CD4-positive, alpha-beta memory T cell (primary cell): Measurements from ENCODE around the gene SPAG5. TPM values are rescaled to one million over a fixed set of nuclear protein-coding genes. Genes with fewer than 3 reads are reported as not detected.

Experiments
- CTCF ChIA-PET: fragments of 350-600 bp; sonication (Branson Sonifier 250); formaldehyde crosslinking; loops from one replicate; lab custom pipeline; 2021; ENCODE audit warnings: inconsistent platforms; ENCODE audit not compliant: partially characterized antibody; lab: Charles Lee
- POLR2A ChIA-PET: fragments of 350-600 bp; sonication (Branson Sonifier 250); formaldehyde crosslinking; loops from one replicate; lab custom pipeline; 2021; ENCODE audit not compliant: partially characterized antibody; lab: Charles Lee
- DNase-seq, 5 donors: peaks; one replicate each; pipeline versions ENCODE4 v3.0.0 to v3.0.0-alpha.2; 2020 to 2022; ENCODE audit warnings: mixed read lengths in 1 of 5
- H3K27ac ChIP-seq: one replicate; pipeline ENCODE4 v1.7.0; 2013; ENCODE audit warnings: low read depth, low read length
- H3K27me3 ChIP-seq: 2 replicates; pipeline ENCODE4 v1.7.0; 2013; ENCODE audit warnings: mild to moderate bottlenecking, low read length, moderate library complexity; ENCODE audit not compliant: insufficient read depth
- H3K36me3 ChIP-seq: 2 replicates; pipeline ENCODE4 v1.7.0; 2013; ENCODE audit warnings: mild to moderate bottlenecking, low read length, moderate library complexity; ENCODE audit not compliant: insufficient read depth
- H3K4me1 ChIP-seq: 2 replicates; pipeline ENCODE4 v1.7.0; 2013; ENCODE audit warnings: mild to moderate bottlenecking, low read length, moderate library complexity; ENCODE audit not compliant: insufficient read depth
- H3K4me3 ChIP-seq, 2 donors: one replicate each; pipeline ENCODE4 v1.7.0; 2013; ENCODE audit warnings: low read length in 2 of 2, mild to moderate bottlenecking in 1 of 2
- H3K9me3 ChIP-seq, 2 donors: one replicate each; pipeline ENCODE4 v1.7.0; 2013; ENCODE audit warnings: low read length in 2 of 2, control low read depth in 1 of 2; ENCODE audit not compliant: control insufficient read depth in 1 of 2
- H3K27ac Mint-ChIP-seq, 7 donors: one replicate each; pipeline ENCODE4 v1.8.0; 2020 to 2021; ENCODE audit warnings: mixed read lengths in 7 of 7, mild to moderate bottlenecking in 6 of 7, inconsistent platforms in 3 of 7, moderate library complexity in 3 of 7
- H3K27me3 Mint-ChIP-seq, 2 donors: one replicate each; pipeline ENCODE4 v1.8.0; 2020 to 2021; ENCODE audit warnings: mixed read lengths in 2 of 2
- H3K36me3 Mint-ChIP-seq, 2 donors: one replicate each; pipeline ENCODE4 v1.8.0; 2020 to 2021; ENCODE audit warnings: mixed read lengths in 2 of 2, inconsistent platforms in 1 of 2, mild to moderate bottlenecking in 1 of 2
- H3K4me1 Mint-ChIP-seq, 4 donors: one replicate each; pipeline ENCODE4 v1.8.0; 2020 to 2021; ENCODE audit warnings: mixed read lengths in 4 of 4, mild to moderate bottlenecking in 1 of 4
- H3K4me3 Mint-ChIP-seq, 8 donors: one replicate each; pipeline ENCODE4 v1.8.0; 2020 to 2021; ENCODE audit warnings: mixed read lengths in 8 of 8, mild to moderate bottlenecking in 7 of 8, moderate library complexity in 6 of 8, inconsistent platforms in 3 of 8
- H3K9me3 Mint-ChIP-seq, 8 donors: one replicate each; pipeline ENCODE4 v1.8.0; 2020 to 2021; ENCODE audit warnings: mixed read lengths in 8 of 8, mild to moderate bottlenecking in 5 of 8, inconsistent platforms in 3 of 8, moderate library complexity in 1 of 8
- intact Hi-C: fragments of 100-400 bp; cut with micrococcal nuclease; formaldehyde crosslinking; loops from one replicate; pipeline ENCODE4 v1.15.1; 2023
- polyA plus RNA-seq, 2 donors: library from polyadenylated mRNA; unstranded; fragments of 300-500 nt; fragmentation: Illumina TruSeq; gene quantifications; one replicate each; pipeline ENCODE4 v1.2.3, GENCODE V29; 2021
- total RNA-seq, 2 experiments: library from RNA; stranded (reverse); gene quantifications; one replicate each; pipeline ENCODE4 v1.2.3, GENCODE V29; 2021

The SPAG5 gene
- total and polyA plus RNA-seq, 4 experiments from 2014 or later = 1.4 to 10.2 (median 9.2) TPM; not detected in 1

DNA sequence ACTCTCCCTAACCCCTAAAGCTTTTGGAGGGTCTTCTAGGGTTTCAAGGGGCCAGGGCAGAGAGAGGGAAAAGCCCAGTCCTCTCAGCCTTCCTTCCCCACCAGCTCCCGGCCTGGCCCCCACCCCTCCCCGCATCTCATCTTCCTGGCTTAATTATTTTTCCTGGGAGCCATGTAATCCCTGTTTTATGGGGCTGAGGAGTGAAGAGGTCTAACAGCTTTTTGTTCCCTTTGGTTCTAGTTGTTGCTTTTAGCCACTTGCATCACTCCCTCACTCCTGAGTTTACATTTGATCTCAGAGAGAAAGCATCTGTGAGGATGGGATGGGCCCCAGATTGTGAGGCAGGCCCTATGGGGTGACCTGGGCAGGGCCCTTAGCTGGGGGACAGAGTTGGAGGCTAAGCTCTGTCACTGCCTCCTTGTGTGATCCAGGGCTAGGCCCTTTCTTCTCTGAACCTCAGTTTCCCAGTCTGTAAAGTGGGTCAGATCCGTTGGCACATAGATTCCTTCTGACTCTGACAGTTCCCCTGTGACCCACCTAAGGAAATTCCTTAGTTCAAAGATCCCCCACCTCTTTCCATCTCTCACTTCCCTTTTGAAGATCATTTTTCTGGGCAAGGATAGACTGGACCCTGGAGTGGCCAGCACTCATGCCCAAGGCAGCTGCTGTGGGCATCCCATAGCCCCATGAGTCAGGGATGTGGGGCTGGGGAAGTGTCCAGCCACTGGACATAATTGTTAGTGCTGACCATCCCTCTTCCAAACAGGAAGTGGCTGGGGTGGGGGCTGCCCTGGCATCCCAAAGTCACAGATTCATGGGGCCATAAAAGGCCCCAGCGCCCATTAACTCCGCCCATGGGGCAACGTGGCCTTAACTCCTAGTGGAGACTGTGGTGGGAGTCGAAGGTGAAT is 66.5 kb downstream of the SPAG5 start:
- intact Hi-C loops = no loop called here
- Histone ChIP-seq H3K4me3 (no peak overlapping the region), H3K36me3 (no peaks in the 10 kb centered on the region), H3K27me3 (no peaks in the 10 kb centered on the region), H3K27ac (no peak overlapping the region), H3K9me3 (no peaks in the 10 kb centered on the region), H3K4me1 (no peaks in the 10 kb centered on the region)
- ChIA-PET POLR2A (no interaction called here), CTCF (no interaction called here)
- Mint-ChIP-seq H3K27me3 (peaks cover 1 to 3% of the 10 kb centered on the region in 2 donors), H3K4me1 (no peaks in the 10 kb centered on the region), H3K27ac (no peak overlapping the region), H3K4me3 (no peak overlapping the region), H3K9me3 (no peaks in the 10 kb centered on the region), H3K36me3 (no peaks in the 10 kb centered on the region)
- no peak for DNase-seq

DNA sequence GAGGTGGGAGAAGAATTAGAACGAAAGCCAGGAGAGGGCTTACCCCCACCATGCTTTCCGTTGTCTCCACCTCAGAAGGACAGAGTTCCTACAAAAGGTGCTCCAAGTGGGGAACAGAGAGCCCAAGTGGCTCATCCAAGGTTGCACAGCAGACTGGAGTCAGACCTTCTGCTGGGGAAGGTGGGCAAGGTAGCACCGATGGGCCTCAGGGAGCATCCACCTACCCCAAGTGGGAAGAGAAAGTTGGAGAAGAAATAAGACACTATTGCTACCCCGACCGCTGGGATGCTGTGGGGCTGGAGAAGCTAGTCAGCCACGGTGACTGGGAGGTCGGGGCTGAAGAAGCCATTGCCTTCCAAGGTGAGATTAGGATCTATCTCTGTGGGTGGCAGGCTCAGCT is 67.9 kb downstream of the SPAG5 start:
- H3K4me3 ChIP-seq = no peak overlapping the region
- intact Hi-C loops = no loop called here
- Mint-ChIP-seq H3K4me1 (no peaks in the 10 kb centered on the region), H3K4me3 (no peak overlapping the region), H3K9me3 (no peaks in the 10 kb centered on the region), H3K27me3 (peaks cover 1 to 3% of the 10 kb centered on the region in 2 donors), H3K27ac (no peak overlapping the region), H3K36me3 (no peaks in the 10 kb centered on the region)
- no peaks in the 10 kb centered on the region for H3K4me1 ChIP-seq
- DNase-seq = no peak
- H3K9me3 ChIP-seq = no peaks in the 10 kb centered on the region
- no peaks in the 10 kb centered on the region for H3K36me3 ChIP-seq
- no peaks in the 10 kb centered on the region for H3K27me3 ChIP-seq
- H3K27ac ChIP-seq = no peak overlapping the region
- CTCF ChIA-PET = no interaction called here
- POLR2A ChIA-PET = no interaction called here

DNA sequence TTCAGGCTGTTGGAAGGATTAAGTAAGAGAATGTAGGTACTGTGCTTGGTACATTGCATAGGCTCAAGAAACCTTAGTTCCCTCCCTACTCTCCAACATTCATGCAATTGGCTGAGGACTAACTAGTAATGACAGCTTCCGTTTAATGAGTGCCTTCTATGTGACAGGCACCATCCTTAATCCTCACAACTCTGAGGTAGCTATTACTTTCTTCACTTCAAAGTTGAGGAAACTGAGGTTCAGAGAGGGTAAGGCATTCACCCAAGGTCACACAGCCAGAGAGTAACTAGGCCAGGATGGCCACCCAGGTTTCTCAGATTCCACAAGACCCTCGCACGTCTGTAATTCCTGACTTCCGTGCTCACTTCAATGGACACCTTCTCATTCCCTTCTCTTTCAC is 68.6 kb downstream of the SPAG5 start:
- no peak for DNase-seq
- H3K27me3 ChIP-seq = no peaks in the 10 kb centered on the region
- H3K9me3 ChIP-seq = no peaks in the 10 kb centered on the region
- H3K36me3 ChIP-seq = no peaks in the 10 kb centered on the region
- no peaks in the 10 kb centered on the region for H3K36me3 Mint-ChIP-seq
- no peak overlapping the region for H3K27ac Mint-ChIP-seq
- POLR2A ChIA-PET = no interaction called here
- H3K4me1 ChIP-seq = no peaks in the 10 kb centered on the region
- no peak overlapping the region for H3K4me3 Mint-ChIP-seq
- H3K4me1 Mint-ChIP-seq = no peaks in the 10 kb centered on the region
- intact Hi-C loops = no loop called here
- H3K4me3 ChIP-seq = no peak overlapping the region
- H3K9me3 Mint-ChIP-seq = no peaks in the 10 kb centered on the region
- no peak overlapping the region for H3K27ac ChIP-seq
- H3K27me3 Mint-ChIP-seq = peaks cover 1 to 3% of the 10 kb centered on the region in 2 donors
- CTCF ChIA-PET = no interaction called here

DNA sequence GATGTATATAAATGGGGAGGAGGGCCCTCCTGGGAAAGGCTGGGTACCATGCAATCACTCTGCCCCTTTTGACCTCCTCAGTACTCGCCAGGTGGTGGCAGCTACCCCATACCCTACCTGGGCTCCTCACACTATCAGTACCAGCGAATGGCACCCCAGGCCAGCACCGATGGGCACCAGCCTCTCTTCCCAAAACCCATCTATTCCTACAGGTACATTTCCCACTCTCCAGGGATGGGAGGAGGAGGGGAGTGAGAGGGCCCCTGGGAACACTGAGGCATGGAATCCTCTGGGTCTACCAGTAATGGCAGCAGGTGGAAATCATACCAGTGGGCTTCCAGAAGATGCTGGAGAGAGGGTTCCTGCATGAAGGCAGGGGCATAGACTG is 69.8 kb downstream of the SPAG5 start:
- H3K36me3 ChIP-seq = no peaks in the 10 kb centered on the region
- Mint-ChIP-seq H3K9me3 (no peaks in the 10 kb centered on the region), H3K27me3 (peaks cover 1 to 3% of the 10 kb centered on the region in 2 donors), H3K4me1 (no peaks in the 10 kb centered on the region), H3K36me3 (no peaks in the 10 kb centered on the region), H3K4me3 (no peak overlapping the region), H3K27ac (no peak overlapping the region)
- H3K9me3 ChIP-seq = no peaks in the 10 kb centered on the region
- H3K4me1 ChIP-seq = no peaks in the 10 kb centered on the region
- ChIA-PET POLR2A (no interaction called here), CTCF (no interaction called here)
- no peaks in the 10 kb centered on the region for H3K27me3 ChIP-seq
- H3K4me3 ChIP-seq = no peak overlapping the region
- intact Hi-C loops = no loop called here
- DNase-seq = no peak
- no peak overlapping the region for H3K27ac ChIP-seq

GRCh38 chr17:28528327-28529012 is 70.4 kb downstream of the SPAG5 start:
- Mint-ChIP-seq H3K27ac (no peak overlapping the region), H3K27me3 (peaks cover 1 to 2% of the 10 kb centered on the region in 2 donors)
- intact Hi-C loops = no loop called here

DNA sequence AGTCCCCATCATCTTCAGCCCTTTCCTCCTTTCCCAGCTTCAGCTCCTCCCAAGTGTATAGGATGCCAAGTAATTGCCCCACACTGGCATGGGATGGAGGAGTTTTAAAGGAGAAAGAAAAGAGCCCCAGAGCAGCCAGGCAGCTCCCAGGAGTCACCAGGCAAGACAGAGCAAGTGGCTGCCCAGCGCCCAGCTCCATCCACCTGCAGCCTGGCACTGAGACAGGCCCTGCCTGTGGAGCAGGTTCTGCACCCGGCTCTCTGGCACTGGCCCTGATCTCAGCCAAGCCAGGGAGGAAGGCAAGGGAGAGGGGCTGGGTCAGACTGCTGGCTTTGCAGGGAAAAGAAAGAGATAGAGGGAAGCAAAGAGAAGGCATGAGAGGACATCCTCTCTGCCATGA is 71.0 kb downstream of the SPAG5 start:
- Histone ChIP-seq H3K27me3 (no peaks in the 10 kb centered on the region), H3K27ac (no peak overlapping the region), H3K36me3 (no peaks in the 10 kb centered on the region), H3K4me3 (no peak overlapping the region), H3K4me1 (no peaks in the 10 kb centered on the region), H3K9me3 (no peaks in the 10 kb centered on the region)
- Mint-ChIP-seq H3K27ac (no peak overlapping the region), H3K36me3 (no peaks in the 10 kb centered on the region), H3K9me3 (no peaks in the 10 kb centered on the region), H3K4me1 (no peaks in the 10 kb centered on the region), H3K27me3 (peaks cover 0 to 1% of the 10 kb centered on the region in 2 donors), H3K4me3 (no peak overlapping the region)
- intact Hi-C loops = no loop called here
- ChIA-PET CTCF (no interaction called here), POLR2A (no interaction called here)
- no peak for DNase-seq

More at GRCh38 chr17:28528327-28529012, 70.4 kb downstream of the SPAG5 start:
- H3K4me3 Mint-ChIP-seq = no peak overlapping the region
- DNase-seq = no peak
- H3K27me3 ChIP-seq = no peaks in the 10 kb centered on the region
- H3K36me3 Mint-ChIP-seq = no peaks in the 10 kb centered on the region
- no peak overlapping the region for H3K27ac ChIP-seq
- H3K9me3 Mint-ChIP-seq = no peaks in the 10 kb centered on the region
- POLR2A ChIA-PET = no interaction called here
- no peaks in the 10 kb centered on the region for H3K36me3 ChIP-seq
- no peak overlapping the region for H3K4me3 ChIP-seq
- no peaks in the 10 kb centered on the region for H3K4me1 Mint-ChIP-seq
- CTCF ChIA-PET = no interaction called here
- H3K9me3 ChIP-seq = no peaks in the 10 kb centered on the region
- no peaks in the 10 kb centered on the region for H3K4me1 ChIP-seq
